Measurements from ENCODE around the gene TSPYL1.

The TSPYL1 gene

GRCh38 chr6:116280933-116281316, 1.2 kb upstream of the TSPYL1 start:
- TF ChIP-seq CTCF (IDR thresholded peaks at IDR 0.05): no peak

DNA sequence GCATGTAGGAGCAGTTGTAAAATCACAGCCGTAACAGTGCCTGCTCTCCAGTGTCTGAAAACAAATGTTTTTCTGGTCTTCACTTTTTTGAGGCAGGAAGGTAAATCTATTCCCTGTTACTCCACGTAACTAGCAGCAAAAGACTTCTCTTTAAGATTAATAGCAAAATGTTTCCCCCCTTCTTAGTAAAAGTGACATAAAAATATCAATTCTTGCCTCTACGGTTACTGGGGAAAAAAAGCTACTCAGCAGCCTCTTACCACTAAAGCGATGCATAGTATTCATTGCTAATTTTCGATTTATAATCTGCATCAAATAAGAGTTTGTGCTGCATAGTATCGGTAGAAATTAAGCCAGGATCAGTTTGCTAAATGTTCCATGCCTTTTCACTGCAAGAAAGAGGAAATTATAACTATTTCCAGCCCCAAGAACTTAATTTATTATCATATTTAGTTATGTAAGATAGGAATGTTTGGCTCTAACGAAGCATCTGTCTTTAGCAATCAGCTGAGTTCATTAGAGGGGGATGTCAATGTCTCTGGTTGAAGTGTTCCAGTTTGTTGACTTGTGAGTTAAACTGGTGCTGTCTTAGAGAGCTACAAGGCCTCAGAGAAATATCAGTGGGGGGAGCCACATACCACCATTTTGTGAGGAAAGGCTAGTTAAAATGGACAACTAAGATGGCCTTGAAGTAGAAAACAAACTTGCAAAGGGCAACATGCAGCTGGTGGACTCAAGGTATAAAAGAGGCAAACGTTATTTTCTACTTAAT, 617 bp upstream of the TSPYL1 start:
- TF ChIP-seq CTCF (IDR thresholded peaks at IDR 0.05): no peak

GRCh38 chr6:116278854-116279231, 887 bp downstream of the TSPYL1 start:
- TF ChIP-seq CTCF (IDR thresholded peaks at IDR 0.05): no peak

DNA sequence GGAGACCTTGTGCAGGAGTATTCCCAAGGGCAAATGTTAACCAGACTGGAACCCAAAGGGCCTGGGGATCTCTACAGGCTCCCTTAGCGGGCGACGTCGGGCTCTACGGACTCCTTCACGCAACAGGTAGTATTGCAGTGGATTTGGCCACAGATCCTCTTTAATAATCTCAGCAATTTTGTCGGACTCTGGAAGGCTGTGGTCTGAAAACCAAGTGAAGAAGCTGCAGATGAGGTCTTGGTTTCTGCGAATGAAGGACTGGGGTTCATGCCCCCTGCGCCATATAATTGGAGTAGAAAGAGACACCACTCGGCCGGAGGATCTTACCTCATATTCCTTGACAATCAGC, 1.3 kb downstream of the TSPYL1 start:
- no peak for TF ChIP-seq CTCF (IDR thresholded peaks at IDR 0.05)

DNA sequence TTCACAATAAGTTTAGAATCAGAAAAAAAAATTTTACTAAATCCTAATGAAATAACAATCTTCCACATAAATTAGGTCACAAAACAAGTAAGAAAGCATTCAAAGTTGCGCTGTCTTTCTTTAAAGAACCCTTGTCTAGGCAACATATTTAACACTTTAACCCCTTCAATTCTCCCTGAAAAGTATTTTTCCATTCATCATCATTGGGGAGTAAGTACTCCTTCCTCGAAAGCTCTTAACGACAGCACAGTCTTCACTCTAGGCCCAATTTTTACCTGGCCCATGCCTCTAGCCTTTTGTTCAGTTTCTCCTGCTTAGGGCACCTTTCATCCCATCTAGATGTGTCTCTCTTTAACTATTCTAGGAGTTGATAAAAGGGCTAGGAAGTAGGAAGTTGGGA, 2.6 kb downstream of the TSPYL1 start:
- TF ChIP-seq CTCF (IDR thresholded peaks at IDR 0.05): no peak

DNA sequence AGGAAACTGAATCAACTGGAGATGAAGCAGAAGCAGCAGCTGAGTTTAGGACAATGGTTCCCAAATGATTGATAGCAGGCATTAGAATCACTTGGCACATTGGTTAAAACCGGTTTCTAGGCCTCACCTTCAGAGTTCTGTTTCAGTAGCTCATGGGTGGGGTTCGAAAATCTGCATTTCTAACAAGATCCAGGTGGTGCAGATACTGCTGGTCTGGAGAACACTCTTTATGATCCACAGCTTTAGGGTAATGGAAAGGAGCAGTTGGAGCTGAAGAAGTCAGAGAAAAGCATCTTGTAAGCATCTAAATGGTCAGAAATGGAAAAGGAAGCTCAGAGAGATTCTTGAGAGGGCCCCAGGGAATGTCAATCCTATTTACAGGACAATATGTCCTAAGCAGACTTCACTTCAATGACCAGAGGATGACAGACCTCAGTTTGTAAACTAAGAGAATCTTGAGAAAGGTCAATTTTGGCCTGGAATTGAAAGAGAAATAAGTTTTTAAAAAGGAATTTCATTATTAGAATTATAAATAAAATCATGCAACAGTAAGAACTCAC, 8.5 kb downstream of the TSPYL1 start:
- TF ChIP-seq CTCF (IDR thresholded peaks at IDR 0.05): no peak

DNA sequence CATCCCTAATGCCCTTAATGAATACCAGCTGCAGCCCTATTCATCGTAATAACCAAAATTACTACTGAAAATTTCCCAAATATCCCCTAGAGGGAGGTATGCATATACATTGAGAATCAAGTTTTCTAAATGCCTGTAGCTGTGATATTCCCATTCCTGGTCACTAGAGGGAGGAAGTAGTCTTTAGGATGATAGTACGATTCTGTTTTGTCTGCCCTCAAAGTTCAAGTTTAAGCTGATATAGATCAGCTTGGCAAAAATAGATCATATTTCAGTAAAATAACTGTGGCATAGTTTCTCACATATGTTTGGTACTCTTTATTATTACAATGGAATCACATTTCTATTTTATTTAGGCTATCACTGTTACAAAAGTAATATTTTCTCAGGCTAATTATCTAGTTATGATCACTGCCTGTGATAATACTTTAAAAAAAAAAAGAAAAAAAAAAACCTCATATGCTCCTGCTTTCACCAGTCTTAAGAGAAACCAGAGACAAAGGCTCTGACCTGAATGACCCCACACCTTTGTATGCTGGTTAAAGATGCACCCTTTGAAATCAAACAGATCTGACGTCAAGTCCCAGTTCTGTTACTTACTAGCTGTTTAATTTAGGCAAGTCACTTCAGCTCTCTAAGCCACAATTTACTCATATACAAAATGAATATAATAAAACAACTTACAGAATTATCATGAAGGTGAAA, 11.0 kb downstream of the TSPYL1 start:
- peak; percentile 92 for TF ChIP-seq CTCF (IDR thresholded peaks at IDR 0.05)

Measured in LNCAP (cell line).